Astrocyte (in vitro differentiated cells and primary cell): Measurements from ENCODE around the gene HECW1. TPM values are rescaled to one million over a fixed set of nuclear protein-coding genes. Genes with fewer than 3 reads are reported as not detected.

Source experiments
- DNase-seq: peaks from one replicate; pipeline ENCODE4 v3.0.0-alpha.2; 2010; ENCODE audit warnings: low read depth
- FAIRE-seq: peaks from 2 replicates; lab custom pipeline; 2011; peaks lifted over from hg19 to GRCh38; lab: Jason Lieb, UNC
- H2AFZ ChIP-seq: 2 replicates; pipeline ENCODE4 v1.6.0; 2012; ENCODE audit warnings: low read depth, low read length, inconsistent platforms
- H3K27ac ChIP-seq: 2 replicates; pipeline ENCODE4 v1.5.1; 2011; ENCODE audit warnings: low read depth, low read length, inconsistent platforms
- H3K27me3 ChIP-seq: 2 replicates; pipeline ENCODE4 v1.6.0; 2011; ENCODE audit warnings: low read length, inconsistent platforms; ENCODE audit not compliant: insufficient read depth
- H3K36me3 ChIP-seq: 2 replicates; pipeline ENCODE4 v1.5.1; 2011; ENCODE audit warnings: low read length, inconsistent platforms; ENCODE audit not compliant: insufficient read depth
- H3K4me1 ChIP-seq: 2 replicates; pipeline ENCODE4 v1.5.1; 2011; ENCODE audit warnings: low read length, inconsistent platforms; ENCODE audit not compliant: insufficient read depth
- H3K4me2 ChIP-seq: 2 replicates; pipeline ENCODE4 v1.6.0; 2012; ENCODE audit warnings: low read length, inconsistent platforms
- H3K4me3 ChIP-seq: 2 replicates; pipeline ENCODE4 v1.5.1; 2011; ENCODE audit warnings: low read depth, mild to moderate bottlenecking, low read length, inconsistent platforms; ENCODE audit not compliant: insufficient read depth
- H3K79me2 ChIP-seq: 2 replicates; pipeline ENCODE4 v1.6.0; 2012; ENCODE audit warnings: mild to moderate bottlenecking, low read length, inconsistent platforms; ENCODE audit not compliant: insufficient read depth
- H3K9ac ChIP-seq: 2 replicates; pipeline ENCODE4 v1.6.0; 2012; ENCODE audit warnings: mild to moderate bottlenecking, low read length, inconsistent platforms
- H3K9me3 ChIP-seq: 2 replicates; pipeline ENCODE4 v1.5.1; 2012; ENCODE audit warnings: low read depth, mild to moderate bottlenecking, low read length, inconsistent platforms; ENCODE audit not compliant: insufficient read depth
- H4K20me1 ChIP-seq: 2 replicates; pipeline ENCODE4 v1.6.0; 2012; ENCODE audit warnings: low read length, inconsistent platforms; ENCODE audit not compliant: insufficient read depth
- H3K27ac Mint-ChIP-seq: one replicate; pipeline ENCODE4 v1.8.0; 2021; ENCODE audit warnings: mild to moderate bottlenecking, mixed read lengths; ENCODE audit not compliant: unreplicated experiment
- H3K27me3 Mint-ChIP-seq: one replicate; pipeline ENCODE4 v1.8.0; 2021; ENCODE audit warnings: low read depth, mixed read lengths; ENCODE audit not compliant: unreplicated experiment
- H3K36me3 Mint-ChIP-seq: one replicate; pipeline ENCODE4 v1.8.0; 2021; ENCODE audit warnings: low read depth, mixed read lengths; ENCODE audit not compliant: unreplicated experiment
- H3K4me1 Mint-ChIP-seq: one replicate; pipeline ENCODE4 v1.8.0; 2021; ENCODE audit warnings: low read depth, mixed read lengths; ENCODE audit not compliant: unreplicated experiment
- H3K4me3 Mint-ChIP-seq: one replicate; pipeline ENCODE4 v1.8.0; 2021; ENCODE audit warnings: mild to moderate bottlenecking, moderate library complexity, mixed read lengths; ENCODE audit not compliant: unreplicated experiment
- H3K9me3 Mint-ChIP-seq: one replicate; pipeline ENCODE4 v1.8.0; 2021; ENCODE audit warnings: mild to moderate bottlenecking, mixed read lengths; ENCODE audit not compliant: unreplicated experiment
- EZH2 ChIP-seq: IDR thresholded peaks from 2 replicates; pipeline ENCODE4 v1.6.1; 2012; ENCODE audit warnings: mild to moderate bottlenecking, low read length, inconsistent platforms; ENCODE audit not compliant: insufficient read depth
- total RNA-seq: library from RNA; stranded (reverse); gene quantifications from 2 replicates; pipeline ENCODE4 v1.2.1, GENCODE V29; 2021
- TF ChIP-seq, protein P1 (sequence below): IDR thresholded peaks from 2 replicates; pipeline ENCODE4 v1.5.1; 2011; ENCODE audit warnings: low read depth, mild to moderate bottlenecking, inconsistent platforms, low read length, moderate library complexity; ENCODE audit not compliant: insufficient read depth

The HECW1 gene
- total RNA-seq, 1 donor from 2014 or later, result 3.3 TPM

DNA sequence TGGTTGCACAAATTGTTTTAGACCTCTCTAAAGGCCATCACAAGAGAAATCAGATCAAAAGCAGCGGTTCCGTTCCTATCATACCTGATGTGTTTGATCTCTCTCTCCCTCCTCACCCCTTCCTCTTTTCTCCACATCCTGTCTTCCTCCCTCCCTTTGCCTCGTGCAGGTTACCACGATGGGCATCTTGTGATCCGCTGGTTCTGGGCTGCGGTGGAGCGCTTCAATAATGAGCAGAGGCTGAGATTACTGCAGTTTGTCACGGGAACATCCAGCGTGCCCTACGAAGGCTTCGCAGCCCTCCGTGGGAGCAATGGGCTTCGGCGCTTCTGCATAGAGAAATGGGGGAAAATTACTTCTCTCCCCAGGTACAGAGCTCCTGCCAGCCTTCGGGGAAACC, 442.0 kb downstream of the HECW1 start:
- no peaks in the 10 kb centered on the region for H3K4me1 ChIP-seq
- H3K4me3 Mint-ChIP-seq, result no peak overlapping the region
- FAIRE-seq (no peak), DNase-seq (no peak)
- H3K9ac ChIP-seq, result no peak overlapping the region
- no peak overlapping the region for H3K4me2 ChIP-seq
- H3K27ac Mint-ChIP-seq, result no peak overlapping the region
- peaks cover 6% of the 10 kb centered on the region for H3K36me3 Mint-ChIP-seq
- H4K20me1 ChIP-seq, result no peaks in the 10 kb centered on the region
- no peaks in the 10 kb centered on the region for H3K9me3 ChIP-seq
- H3K36me3 ChIP-seq, result no peaks in the 10 kb centered on the region
- peaks cover 5% of the 10 kb centered on the region for H3K9me3 Mint-ChIP-seq
- H2AFZ ChIP-seq, result no peak overlapping the region
- H3K27me3 Mint-ChIP-seq, result peaks cover 23% of the 10 kb centered on the region
- no peak for TF ChIP-seq EZH2
- TF ChIP-seq, protein P1, sequence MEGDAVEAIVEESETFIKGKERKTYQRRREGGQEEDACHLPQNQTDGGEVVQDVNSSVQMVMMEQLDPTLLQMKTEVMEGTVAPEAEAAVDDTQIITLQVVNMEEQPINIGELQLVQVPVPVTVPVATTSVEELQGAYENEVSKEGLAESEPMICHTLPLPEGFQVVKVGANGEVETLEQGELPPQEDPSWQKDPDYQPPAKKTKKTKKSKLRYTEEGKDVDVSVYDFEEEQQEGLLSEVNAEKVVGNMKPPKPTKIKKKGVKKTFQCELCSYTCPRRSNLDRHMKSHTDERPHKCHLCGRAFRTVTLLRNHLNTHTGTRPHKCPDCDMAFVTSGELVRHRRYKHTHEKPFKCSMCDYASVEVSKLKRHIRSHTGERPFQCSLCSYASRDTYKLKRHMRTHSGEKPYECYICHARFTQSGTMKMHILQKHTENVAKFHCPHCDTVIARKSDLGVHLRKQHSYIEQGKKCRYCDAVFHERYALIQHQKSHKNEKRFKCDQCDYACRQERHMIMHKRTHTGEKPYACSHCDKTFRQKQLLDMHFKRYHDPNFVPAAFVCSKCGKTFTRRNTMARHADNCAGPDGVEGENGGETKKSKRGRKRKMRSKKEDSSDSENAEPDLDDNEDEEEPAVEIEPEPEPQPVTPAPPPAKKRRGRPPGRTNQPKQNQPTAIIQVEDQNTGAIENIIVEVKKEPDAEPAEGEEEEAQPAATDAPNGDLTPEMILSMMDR, result no peak
- H3K27ac ChIP-seq, result no peak overlapping the region
- H3K4me3 ChIP-seq, result no peak overlapping the region
- peaks cover 11% of the 10 kb centered on the region for H3K27me3 ChIP-seq
- H3K4me1 Mint-ChIP-seq, result no peaks in the 10 kb centered on the region
- H3K79me2 ChIP-seq, result no peaks in the 10 kb centered on the region

- Histone ChIP-seq H3K4me1 (no peaks in the 10 kb centered on the region), H3K27ac (no peak overlapping the region), H3K36me3 (no peaks in the 10 kb centered on the region), H3K9ac (no peak overlapping the region), H3K4me3 (no peak overlapping the region), H3K4me2 (no peak overlapping the region), H2AFZ (no peak overlapping the region), H3K79me2 (no peaks in the 10 kb centered on the region), H3K9me3 (no peaks in the 10 kb centered on the region), H3K27me3 (peaks cover 11% of the 10 kb centered on the region), H4K20me1 (no peaks in the 10 kb centered on the region)
- no peak overlapping the region for H3K27ac Mint-ChIP-seq
- H3K27me3 Mint-ChIP-seq, result peaks cover 14% of the 10 kb centered on the region
- no peak for DNase-seq
- no peaks in the 10 kb centered on the region for H3K4me1 Mint-ChIP-seq
- H3K36me3 Mint-ChIP-seq, result peaks cover 6% of the 10 kb centered on the region
- no peak for FAIRE-seq
- no peak for TF ChIP-seq EZH2
- TF ChIP-seq, protein P1, result no peak
- no peak overlapping the region for H3K4me3 Mint-ChIP-seq
- H3K9me3 Mint-ChIP-seq, result peaks cover 4% of the 10 kb centered on the region
Measured at GRCh38 chr7:43557831-43558495, 445.5 kb downstream of the HECW1 start.

DNA sequence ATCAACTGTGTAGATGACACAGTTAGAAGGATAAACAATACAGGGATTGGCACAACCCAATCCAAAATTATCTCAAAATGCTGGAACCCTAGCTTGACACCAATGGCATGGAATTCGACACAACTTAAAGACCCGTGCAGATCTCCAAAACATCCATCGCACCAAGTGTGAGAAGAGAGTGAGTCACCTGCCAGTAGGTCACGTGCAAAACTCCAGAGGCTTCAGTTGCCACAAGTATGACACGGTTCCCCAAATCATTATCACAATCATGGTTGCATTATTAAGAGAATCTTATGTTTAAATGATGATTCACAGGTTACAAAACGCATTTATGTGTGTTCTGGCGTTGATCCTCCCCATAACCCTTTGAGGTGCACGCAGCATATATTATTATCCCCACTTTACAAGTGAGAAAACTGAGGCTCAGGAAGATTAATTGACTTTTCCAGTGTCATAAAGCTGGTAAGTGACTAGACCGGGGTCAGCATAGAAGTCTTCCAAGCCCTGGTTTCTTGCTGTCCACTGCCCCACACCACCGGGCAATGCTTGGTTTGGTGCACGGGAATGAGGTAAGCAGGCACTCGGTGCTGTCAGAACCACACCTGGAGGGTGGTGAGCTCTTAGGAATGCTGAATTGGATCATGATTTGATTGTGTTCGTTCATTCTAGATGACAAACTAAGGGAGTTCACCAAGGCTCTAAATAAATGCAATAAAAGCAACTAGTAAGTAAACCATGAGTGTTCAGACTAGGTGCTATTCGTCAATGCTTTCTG, 446.9 kb downstream of the HECW1 start:
- Histone ChIP-seq H3K9ac (no peak overlapping the region), H2AFZ (no peak overlapping the region), H3K4me1 (no peaks in the 10 kb centered on the region), H3K36me3 (no peaks in the 10 kb centered on the region), H3K79me2 (no peaks in the 10 kb centered on the region), H3K27ac (no peak overlapping the region), H3K27me3 (peaks cover 11% of the 10 kb centered on the region), H4K20me1 (no peaks in the 10 kb centered on the region), H3K9me3 (no peaks in the 10 kb centered on the region), H3K4me3 (no peak overlapping the region), H3K4me2 (no peak overlapping the region)
- Mint-ChIP-seq H3K4me3 (no peak overlapping the region), H3K27me3 (peaks cover 14% of the 10 kb centered on the region), H3K9me3 (peaks cover 3% of the 10 kb centered on the region), H3K4me1 (no peaks in the 10 kb centered on the region), H3K27ac (no peak overlapping the region), H3K36me3 (peaks cover 6% of the 10 kb centered on the region)
- TF ChIP-seq, protein P1, result no peak
- TF ChIP-seq EZH2, result no peak
- no peak for DNase-seq
- FAIRE-seq, result no peak
